Fibroblast of lung (primary cell): ENCODE data around the gene DNAH17.

Experiments
- CTCF ChIP-seq, 2 donors: IDR thresholded peaks in 1 of 2; conservative IDR thresholded peaks in 1 of 2; 1 replicate in 1 of 2; 2 replicates in 1 of 2; pipeline ENCODE4 v1.5.1; 2011 to 2012; ENCODE audit warnings: low read length in 2 of 2, control low read depth in 1 of 2, inconsistent platforms in 1 of 2, low read depth in 1 of 2, mild to moderate bottlenecking in 1 of 2
- EZH2 ChIP-seq: IDR thresholded peaks from 2 replicates; pipeline ENCODE4 v1.5.1; 2012; ENCODE audit warnings: low read length, control low read depth, mild to moderate bottlenecking; ENCODE audit errors: missing control alignments

- no peak for TF ChIP-seq CTCF (conservative IDR thresholded peaks at IDR 0.05 in 1 of 2, IDR thresholded peaks at IDR 0.05 in 1 of 2; ENCODE audit: low read depth in 1 of 2, low read length in 2 of 2)
- no peak for TF ChIP-seq EZH2
Measured at GRCh38 chr17:78377858-78378224, 199.4 kb downstream of the DNAH17 start.
